Stimulated activated CD4-positive, alpha-beta T cell treated with anti-CD3 and anti-CD28 coated beads, TNF-alpha, amount 100 ng/mL, for 4 hours (primary cell): Measurements from ENCODE around the gene SLBP.

Experiments used
- DNase-seq, 3 experiments: peaks; one replicate each; pipeline ENCODE4 v3.0.0-alpha.2; 2020; ENCODE audit warnings: low read depth in 3 of 3

Gene SLBP

GRCh38 chr4:1712216-1713002, at the start of gene SLBP:
SLBP (minus strand) TSS chr4:1712319; CDS start chr4:1712188, 131 bp downstream.
- DNase-seq, result peak; percentile 97 to 98 (median 97)

DNA sequence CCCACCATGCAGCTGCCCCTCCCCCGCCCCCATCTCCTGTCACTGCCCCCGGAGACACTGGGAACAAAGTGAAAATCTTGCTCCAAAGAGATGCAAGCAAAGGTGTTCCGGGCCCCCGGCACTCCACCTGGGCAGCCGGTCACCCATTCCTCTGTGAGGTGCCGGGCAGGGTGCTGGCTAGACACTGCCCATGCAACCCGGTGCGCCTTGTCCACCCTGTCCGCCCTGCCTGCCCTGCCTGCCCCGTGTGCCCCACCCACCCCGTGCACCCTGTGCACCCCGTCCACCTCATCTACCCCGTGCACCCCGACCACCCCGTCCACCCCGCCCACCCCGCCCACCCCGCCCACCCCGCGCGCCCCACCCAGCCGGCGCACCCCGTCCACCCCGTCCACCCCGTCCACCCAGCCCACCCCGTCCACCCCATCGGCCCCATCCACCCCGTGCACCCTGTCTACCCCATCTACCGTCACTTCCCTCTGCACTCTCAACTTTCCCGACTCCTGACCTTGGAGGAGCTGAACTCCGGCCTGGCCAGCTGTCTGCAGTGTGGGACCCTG, 49.1 kb upstream of the SLBP start:
- DNase-seq, result no peak

DNA sequence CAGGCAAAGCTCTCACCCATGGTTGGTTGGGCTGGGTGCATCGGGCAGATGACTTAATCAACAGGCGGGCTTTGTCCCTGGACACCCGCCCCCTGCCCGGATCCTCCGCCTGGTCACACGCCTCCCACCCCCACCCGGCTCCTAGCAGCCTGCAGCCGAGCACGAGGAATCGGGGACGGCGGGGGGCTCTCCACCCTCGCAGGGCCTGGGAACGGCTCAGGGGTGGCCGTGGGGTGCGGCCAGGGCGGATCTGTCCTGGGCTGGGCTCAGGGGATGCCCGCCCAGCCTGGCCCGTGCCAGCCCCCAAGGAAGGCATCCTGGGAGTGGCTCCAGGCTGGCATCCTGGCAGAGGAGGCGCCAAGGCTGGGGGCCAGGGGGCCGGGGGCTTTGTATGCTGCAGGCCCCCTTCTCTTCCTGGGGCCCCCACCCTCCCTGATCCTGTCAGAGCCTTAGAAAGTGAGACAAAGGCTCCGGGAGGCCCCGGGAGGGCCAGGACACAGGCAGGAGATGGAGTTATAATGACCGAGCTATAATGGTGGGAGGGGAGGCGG, 48.5 kb upstream of the SLBP start:
- no peak for DNase-seq

GRCh38 chr4:1759818-1760223, 47.7 kb upstream of the SLBP start:
- DNase-seq, result no peak

GRCh38 chr4:1759170-1759817, 47.2 kb upstream of the SLBP start:
- no peak for DNase-seq

DNA sequence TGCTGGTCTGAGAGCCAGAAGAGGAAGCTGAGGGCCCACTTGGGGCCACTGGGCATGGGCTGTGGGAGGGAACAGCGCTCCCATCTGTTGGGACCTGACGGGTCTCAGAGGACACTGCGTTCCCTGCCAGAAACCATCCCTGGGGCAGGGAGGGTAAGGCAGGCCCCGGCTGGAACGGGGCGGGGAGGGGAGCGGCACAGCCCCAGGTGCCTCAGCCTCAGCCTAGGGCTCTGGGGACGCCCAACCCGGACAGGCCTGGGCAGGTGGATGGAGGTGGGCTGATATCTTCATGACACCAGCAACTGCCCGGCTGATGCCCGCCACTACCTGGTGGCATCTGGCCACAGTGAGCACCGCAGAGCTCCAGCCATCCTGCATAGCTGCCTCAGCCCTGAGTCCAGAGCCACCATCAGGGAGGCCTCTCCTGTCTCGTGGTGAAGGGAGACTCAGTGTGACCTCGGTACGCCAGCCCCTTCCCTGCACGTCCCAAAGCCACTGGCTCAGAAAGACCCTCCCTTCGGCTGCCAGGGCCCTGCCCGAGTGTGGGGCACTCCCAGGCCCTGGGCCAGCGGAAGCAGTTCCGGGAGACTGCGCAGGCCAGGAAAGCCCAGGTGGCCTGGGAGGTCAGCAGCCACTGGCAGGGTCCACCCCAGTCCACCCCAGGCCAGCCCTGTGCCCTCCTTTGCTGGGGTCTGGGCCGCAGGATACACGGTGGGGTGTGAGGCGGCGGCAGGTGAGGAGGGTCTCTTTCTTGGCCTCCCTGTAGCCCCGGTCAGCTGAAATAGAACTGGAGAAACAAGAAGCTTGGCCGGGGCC, 46.4 kb upstream of the SLBP start:
- DNase-seq, result no peak

- no peak for DNase-seq
Measured at GRCh38 chr4:1757836-1758235, 45.7 kb upstream of the SLBP start.

DNA sequence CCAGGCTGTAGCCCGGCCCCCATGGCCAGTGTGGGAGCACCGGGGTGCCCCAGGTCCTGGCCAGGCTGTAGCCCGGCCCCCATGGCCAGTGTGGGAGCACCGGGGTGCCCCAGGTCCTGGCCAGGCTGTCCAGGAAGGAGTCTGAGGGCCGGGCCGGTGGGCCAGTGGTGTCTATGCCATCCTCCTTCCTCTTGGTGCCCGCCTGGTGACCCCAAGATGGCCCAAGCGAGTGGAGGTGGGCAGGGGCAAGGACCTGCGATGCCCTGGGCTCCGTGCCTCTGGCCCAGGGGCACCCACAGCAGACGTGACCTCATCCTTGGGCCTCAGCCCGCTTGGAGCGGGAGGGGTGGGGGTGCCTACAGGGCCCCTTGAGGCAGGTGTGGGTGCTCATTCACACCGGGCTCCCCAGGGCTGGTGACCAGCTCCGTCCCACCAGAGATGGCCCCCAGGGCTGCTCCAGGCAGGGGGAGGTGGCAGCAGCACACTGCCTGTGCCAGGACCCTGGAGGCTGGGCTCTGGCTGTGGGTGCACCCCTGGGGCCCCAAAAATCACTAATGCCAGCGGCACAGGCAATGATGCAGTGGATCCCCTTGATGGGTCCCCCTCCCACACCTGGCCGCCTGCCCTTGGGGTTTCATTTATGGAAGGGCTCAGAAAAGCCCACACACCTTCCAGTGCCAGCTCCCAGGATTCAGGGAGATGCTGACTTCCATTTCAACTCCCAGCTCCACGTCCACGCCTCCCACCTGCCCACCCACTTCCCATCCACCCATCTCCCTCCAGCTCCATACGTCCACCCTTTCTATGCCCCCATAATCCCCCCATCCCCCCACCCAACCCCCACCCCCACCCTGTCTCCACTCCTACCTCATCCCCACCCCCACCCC, 45.0 kb upstream of the SLBP start:
- DNase-seq, result no peak

GRCh38 chr4:1756079-1756478, 44.0 kb upstream of the SLBP start:
- no peak for DNase-seq

DNA sequence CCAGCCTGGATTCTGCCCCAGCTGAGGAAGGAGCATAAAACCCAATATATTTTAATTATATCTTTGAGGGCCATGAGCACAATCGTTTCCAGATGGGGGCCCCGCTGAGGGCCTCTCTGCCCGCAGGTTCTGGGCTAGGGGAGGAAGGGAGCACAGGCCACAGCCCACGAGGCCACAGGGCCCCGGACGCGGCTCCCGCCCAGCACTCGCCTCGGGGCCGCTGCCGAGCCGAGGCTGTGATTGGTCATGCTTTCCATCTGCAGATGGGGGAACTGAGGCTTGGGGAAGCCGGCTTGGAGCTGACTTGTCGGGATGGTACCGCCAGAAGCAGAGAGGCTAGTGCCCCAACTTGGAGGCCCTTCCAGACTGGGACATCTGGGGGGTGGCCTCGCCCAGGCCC, 43.2 kb upstream of the SLBP start:
- DNase-seq, result no peak

GRCh38 chr4:1754336-1754735, 42.2 kb upstream of the SLBP start:
- DNase-seq, result no peak

GRCh38 chr4:1753697-1754311, 41.7 kb upstream of the SLBP start:
- DNase-seq, result no peak

- no peak for DNase-seq
Measured at GRCh38 chr4:1753294-1753696, 41.2 kb upstream of the SLBP start.

DNA sequence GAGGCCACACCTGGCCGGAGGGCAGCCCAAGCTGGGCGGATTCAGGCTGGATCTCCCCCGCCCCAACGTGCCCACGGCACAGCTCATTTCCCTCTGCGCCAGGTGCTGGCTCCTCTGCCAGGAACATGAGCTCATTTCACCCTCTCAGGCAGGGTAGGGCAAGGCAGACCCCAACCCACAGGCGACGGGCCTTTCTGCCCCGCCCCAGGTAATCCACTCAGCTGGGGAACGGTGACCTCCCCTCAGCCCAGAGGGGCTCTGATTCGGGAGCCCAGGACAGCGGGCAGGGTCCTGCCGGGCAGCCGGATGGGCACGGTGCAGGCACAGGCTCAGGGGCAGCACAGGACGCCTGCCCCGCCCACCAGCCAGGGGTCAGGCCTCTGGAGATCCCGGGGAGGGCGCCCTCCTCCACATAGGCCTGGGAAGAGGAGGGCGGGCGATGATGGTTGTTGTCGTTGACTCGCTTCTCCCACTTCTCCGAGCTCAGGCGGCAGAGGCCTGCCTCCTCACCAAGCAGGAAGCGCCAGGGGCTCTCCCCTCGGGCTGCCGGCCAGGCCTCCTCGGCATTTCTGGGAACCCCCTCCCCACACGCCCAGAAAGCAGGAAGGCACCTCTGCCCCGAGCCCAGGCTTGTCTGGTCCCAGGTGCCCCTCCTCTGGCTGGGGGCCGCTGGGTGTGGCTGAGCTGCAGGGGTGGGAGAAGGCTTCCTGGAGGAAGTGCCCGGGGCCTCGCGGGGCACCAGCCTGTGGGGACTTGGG, 40.3 kb upstream of the SLBP start:
- DNase-seq, result no peak

DNA sequence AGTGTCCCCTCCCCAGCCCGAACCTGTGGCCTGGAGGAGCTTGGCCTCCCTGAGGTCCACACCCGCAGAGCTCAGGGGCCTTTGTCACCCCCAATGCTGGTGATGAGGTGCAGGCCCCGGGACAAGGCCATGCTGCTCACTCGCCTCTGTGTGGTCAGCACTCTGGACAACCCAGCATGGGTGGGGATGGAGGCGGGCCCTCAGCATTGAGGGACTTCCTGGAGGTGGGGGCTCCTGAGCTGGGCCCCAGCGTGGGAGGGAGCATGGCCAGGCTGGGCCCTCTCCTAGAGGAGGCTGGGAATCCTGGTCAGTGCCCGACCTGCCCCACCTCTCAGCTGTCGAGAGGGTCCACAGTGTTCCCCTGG, 39.8 kb upstream of the SLBP start:
- no peak for DNase-seq

DNA sequence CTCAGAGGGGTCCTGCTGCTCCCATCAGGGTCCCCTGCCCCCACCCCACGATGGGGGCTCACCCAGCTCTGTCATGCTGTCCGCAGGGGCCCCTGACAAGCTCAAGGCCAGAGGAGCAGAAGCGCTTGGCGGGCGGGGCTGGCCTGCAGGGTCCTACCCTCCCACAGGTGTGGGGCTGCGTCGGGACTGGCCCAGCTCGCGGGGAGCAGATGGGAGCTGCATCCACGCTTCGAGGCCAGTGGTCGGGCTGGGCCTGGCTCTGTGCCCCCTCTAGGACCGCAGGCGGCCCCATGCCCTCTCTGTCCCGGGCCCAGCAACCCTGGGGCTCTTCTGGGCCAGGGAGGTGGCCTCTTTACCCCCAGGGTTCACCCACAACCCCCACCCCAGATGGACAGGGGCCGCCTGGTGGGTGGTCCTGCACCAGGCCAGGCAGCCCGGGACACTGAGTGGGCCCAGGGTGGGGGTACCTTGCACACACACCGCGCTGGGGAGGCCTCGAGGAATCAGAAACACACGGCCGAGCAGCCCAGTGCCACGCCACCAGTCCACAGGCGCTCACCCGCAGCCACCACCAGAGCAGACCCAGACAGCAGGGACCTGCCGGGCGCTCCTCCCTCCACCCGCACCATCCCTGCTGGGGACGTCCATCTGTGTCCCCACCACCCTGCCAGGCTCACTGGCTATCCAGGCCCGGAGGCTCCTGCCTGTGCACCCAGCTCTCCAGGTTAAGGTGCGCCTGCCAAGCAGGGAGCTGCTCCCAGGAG, 39.2 kb upstream of the SLBP start:
- no peak for DNase-seq

DNA sequence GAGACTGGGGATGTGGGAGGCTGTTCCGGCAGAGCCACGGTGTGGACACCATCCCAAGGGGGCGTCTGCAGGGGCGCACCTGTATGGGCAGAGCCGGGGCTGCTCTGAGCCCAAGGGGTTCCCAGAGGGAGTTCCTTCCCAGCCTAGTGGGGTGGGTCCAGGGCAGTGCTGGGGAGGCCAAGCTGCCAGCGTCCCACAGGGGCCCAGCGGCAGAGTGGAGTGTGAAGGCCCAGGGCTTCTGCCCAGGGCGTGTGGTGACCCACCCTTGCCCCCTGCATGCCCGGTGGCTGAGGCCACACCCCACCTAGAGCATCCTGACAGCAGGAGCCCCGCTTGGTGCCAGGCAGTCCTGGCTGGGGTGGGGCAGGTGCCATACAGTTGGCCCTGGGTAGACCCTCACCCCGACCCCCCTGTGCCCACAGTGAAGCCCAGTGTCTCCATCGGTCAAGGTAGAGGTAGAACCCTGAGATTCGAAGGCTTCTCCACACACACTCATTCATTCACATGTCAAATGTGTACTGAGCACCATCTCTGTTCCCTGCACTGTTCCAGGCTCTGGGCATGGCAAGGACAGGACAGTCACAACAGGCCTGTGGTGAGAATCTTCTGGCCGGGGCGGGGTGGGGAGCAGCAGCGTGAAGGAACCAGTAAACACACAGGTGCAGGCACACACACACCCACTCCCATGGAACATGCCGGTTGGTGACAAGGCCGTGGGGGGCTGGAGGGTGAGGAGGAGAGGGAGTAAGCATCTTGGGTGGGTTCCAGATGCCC, 38.4 kb upstream of the SLBP start:
- DNase-seq, result no peak

GRCh38 chr4:1749826-1750225, 37.7 kb upstream of the SLBP start:
- no peak for DNase-seq
